C1 segment of cervical spinal cord (tissue), 14 donors: ENCODE results near the gene PRPSAP1.
"Not testable (repeated sequence)": the region's sequence is repeated elsewhere in the genome, so short reads cannot be mapped to it uniquely, and the experiment has no call there.

ENCODE experiments used
- DNase-seq, 14 donors: peaks; one replicate each; lab custom pipeline; 2025; lab: John Stamatoyannopoulos, UW

The PRPSAP1 gene

GRCh38 chr17:76278268-76278908 is 75.3 kb downstream of the PRPSAP1 start:
- DNase-seq: no peak

- DNase-seq: no peak
Measured at GRCh38 chr17:76277300-76278267, 76.1 kb downstream of the PRPSAP1 start.

DNA sequence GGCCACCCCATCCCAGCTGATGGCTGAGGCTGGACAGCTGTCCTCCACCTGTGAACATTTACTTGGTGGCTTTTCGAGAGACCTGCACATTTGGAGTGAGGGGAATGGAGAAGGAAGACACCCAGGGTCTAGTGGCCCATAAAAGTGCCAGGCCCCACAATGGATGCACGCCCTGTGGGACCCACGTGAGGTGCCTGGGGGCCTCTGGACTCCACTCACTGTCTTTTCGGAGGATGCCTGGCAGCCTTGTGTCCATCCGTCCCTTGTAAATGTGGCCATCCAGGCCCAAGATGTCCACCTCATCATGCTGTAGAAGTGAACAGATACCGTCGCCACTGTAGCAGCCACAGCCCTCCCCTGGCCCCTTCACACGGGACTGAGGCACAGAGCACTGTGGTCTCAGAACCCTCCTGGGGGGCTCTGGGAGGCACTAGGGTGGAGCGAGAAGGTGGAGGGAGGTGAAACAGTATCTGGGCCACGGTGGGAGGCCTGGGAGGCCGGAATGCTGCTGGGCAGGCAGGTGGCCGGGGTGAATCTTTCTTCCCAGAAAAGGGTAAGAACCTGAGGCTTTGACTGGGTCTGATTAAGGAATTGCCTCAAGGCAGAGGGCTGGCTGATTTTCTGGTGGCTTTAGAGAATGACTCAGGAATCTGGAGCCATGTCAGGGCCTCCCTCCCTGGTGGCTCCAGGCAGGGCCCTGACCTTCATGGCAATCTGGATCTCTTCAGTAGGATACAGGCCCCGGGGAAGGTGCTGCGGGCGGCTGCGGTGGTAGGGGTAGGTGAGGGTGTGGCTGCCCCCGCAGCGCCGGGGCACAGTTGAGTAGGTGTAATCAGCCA is 77.0 kb downstream of the PRPSAP1 start:
- no peak for DNase-seq

DNA sequence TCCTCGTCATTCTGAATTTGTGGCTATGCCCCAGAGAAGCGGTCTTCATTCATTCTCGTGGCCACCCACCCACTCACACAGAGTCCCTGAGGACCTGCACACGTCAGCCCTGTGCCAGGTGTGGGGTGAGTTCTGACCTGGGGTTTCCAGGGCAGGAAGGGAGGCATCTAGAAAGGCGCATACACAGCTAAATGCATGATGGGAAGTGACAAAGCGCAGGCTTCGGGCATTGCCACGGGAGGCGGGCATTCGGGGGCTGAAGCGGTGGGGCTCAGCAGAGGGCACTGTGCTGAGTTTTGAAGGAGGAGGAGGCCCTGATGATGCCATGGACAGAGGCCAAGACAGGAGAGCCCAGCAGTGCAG is 77.7 kb downstream of the PRPSAP1 start:
- DNase-seq: no peak

- DNase-seq: no peak
Measured at GRCh38 chr17:76275382-76276068, 78.2 kb downstream of the PRPSAP1 start.

- no peak for DNase-seq
Measured at GRCh38 chr17:76274112-76274956, 79.4 kb downstream of the PRPSAP1 start.

- no peak for DNase-seq
Measured at GRCh38 chr17:76273445-76274111, 80.1 kb downstream of the PRPSAP1 start.

DNA sequence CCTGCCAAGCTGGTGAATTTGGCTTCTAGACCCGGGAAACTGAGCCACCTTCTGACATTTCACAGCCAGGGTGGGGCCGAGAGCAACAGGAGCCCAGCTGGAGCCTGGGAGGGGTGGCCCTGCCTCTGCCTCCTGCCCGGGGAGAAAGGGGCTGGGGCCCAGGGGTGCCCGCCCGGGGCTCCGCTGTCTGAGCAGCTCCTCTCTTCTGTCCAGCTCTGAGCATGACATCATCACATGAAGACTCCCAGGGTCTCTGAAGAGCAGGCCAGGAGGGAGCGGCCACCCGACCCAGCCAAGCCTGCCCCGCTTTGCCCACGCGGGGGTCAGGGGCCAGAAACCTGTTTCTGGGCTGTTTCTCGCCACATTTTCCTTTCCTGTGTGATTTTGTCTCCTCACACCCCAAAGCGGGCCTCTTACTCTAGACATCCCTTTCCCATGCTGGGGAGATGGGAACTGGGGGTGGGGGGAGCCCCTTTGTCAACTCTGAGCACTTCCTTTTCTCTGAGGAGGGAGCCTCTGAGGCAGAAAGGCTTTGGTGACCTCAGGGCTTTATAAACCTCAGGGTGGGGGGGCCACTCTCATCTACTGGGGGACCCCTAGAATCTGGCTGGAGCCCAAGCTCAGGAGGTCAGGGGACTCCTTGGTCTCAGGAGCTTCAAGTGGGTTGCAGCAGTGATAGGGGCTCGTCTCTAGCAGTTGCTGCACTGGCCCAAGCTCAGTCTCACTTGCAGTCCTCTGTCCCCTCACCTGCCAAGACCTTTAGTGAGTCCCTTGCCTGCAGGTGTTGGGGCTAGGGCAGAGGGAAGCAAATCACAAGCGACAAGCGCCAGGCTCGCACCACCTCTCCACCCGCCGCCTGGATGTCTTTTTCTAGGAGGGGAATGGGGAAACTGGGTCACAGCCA is 80.9 kb downstream of the PRPSAP1 start:
- peak in 1 of 14 donors; percentile 47 for DNase-seq

GRCh38 chr17:76271669-76272540 is 81.8 kb downstream of the PRPSAP1 start:
- peak in 2 of 14 donors; percentile 18 to 46 for DNase-seq

DNA sequence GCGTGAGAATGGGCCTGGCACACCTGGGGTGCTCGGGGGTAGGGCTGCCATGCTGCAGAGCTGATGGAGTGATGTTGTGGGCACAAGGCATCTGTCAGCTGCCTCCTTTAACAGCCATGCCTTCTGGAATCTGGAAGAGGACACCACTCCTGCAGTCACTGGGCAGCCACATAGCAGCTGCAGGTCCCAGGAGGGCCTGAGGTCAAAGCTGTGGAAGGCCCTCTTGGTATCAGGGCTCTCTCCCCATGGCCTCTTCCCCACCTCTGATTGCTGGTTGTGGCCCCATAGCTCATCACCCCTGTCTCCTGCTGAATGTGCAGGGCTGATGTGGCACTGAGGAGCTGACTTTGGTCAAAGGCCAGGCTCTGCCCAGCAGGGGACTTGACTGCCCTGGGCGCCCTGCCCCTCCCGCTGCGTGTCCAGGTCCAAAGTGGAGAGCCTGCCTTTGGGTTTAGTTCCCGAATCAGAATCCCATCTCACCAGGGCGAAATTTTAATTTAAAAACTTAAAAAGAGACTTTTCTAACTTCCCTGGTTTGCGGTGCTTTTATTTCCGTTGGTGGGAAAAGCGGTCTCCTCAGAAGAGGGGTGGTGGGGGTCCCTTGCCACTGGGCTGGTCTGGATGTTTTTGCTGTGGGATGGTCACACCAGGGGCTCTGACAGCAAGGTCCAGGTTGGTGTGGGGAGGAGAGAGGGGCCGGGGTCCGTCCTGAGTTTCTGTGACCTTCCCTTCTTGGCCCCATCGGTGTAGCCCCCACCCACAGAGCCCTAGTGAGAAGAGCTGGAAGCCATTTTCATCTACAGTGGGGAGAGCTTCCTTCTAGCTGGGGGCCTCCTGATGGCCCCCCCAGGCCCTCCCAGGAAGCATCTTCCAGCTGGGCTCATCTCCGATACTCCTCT is 82.7 kb downstream of the PRPSAP1 start:
- DNase-seq: no peak

GRCh38 chr17:76270127-76270592 is 83.6 kb downstream of the PRPSAP1 start:
- DNase-seq: no peak

DNA sequence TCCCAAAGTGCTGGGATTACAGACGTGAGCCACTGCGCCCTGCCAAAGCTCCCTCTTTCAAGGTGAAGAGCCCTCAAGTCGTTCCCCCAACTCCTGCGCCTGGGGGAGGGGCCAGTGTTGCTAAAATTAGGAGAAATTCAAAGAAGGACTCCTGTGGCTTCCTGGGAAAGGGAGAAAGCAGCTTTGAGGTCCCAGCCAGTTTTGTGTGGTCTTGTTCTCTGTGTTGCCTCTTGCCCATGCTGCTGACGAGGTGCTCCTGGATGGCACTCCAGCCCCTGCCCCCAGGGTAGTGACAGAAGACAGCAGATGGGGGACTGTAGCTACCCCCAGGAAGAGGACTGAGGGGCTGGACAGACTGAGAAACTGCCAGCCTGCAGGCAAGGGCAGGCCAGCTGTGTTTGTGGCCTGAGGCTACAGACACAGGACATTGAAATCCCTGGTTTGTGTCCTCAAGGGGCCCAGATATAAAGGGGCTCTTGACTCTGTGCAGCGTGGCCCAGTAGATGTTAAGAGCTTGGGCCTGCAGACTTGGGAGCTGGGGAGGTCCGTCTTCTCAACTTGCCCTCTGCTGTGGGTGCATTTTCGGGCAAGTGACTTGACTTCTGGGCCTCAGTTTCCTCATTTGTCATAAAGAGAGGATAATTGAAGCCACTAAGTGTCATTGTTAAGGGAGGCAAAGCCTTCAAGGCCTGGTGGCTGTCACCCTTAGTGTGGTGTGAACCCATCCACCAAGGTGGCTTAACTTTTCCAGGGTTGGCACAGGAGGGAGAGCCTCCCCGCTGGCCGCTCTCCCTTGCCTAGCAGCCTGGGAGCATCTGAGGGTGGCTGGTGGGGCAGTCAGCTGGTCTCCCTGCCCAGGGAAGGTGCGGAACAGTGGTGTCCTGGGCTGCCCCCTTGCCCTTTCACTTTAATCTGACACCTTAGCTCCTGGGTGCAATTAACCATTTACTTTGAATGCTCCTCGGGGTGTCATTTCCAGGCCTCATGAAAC is 84.4 kb downstream of the PRPSAP1 start:
- no peak for DNase-seq

GRCh38 chr17:76268015-76268749 is 85.5 kb downstream of the PRPSAP1 start:
- peak in 13 of 14 donors; percentile 17 to 95 (median 74) for DNase-seq

- DNase-seq: not testable (repeated sequence)
Measured at GRCh38 chr17:76267581-76268001, 86.1 kb downstream of the PRPSAP1 start.
